Measurements from ENCODE around the gene SLX4IP.

Gene SLX4IP

GRCh38 chr20:10649080-10649796, 214.1 kb downstream of the SLX4IP start:
- Mint-ChIP-seq H3K27ac (no peak overlapping the region), H3K4me3 (no peak overlapping the region), H3K9me3 (ENCODE audit: low read depth) (no peaks in the 10 kb centered on the region), H3K4me1 (ENCODE audit: low read depth) (no peaks in the 10 kb centered on the region), H3K27me3 (peaks cover 6% of the 10 kb centered on the region), H3K36me3 (no peaks in the 10 kb centered on the region)

DNA sequence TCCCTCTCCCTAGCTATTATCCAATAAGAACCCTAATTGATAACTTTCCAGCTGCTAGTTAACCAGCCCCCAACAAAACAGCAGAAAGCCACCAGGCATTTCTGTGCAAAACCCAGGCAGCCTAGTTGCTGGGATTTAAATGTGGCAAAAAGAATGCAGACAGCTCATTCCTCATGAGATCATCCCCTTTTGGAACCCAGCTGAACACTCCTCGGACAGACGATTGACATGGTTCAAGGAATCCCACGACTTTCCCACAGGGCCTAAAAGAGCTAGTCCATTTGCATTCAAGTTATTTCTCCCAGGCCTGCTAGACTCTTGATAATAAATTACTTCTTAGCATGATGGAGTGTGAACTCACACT, 214.7 kb downstream of the SLX4IP start:
- Mint-ChIP-seq H3K36me3 (no peaks in the 10 kb centered on the region), H3K9me3 (ENCODE audit: low read depth) (no peaks in the 10 kb centered on the region), H3K27me3 (peaks cover 8% of the 10 kb centered on the region), H3K4me3 (no peak overlapping the region), H3K27ac (no peak overlapping the region), H3K4me1 (ENCODE audit: low read depth) (no peaks in the 10 kb centered on the region)

DNA sequence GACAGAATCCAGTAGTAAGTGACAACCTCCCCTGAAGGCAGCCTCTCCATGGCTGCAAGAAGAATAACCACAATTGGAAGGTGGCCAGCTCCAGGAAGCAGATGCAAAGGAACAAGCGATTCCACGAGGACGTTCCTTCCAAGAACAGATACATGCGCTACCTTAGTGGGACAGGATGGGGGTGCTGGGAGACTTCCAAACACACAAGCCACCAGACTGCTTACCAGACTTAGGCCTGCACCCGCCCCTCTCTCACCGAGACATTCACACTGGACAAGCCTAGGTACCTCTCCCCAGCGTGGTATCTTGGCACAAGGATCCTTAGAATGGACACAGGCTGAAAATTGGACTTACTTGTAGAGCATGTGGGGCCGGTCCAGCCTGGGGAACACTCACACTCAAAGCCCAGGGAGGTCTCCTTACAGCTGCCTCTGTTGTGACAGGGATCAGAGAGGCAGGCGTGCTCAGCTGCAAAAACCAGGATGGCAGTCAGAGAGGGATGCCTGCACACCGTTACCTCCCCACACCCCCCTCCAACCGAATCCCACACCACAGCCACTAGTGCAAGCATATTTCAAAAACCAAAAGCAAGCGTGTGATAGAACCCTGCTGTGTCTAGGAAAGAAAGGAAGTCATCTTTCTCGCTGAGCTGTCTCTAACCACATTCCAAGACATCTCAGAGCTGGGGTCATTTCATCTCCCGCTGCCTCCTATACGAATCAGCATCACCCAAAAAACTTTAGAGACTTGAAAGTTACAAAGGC, 216.3 kb downstream of the SLX4IP start:
- no peaks in the 10 kb centered on the region for H3K9me3 Mint-ChIP-seq (ENCODE audit: low read depth)
- no peak overlapping the region for H3K27ac Mint-ChIP-seq
- peaks cover 8% of the 10 kb centered on the region for H3K27me3 Mint-ChIP-seq
- no peaks in the 10 kb centered on the region for H3K4me1 Mint-ChIP-seq (ENCODE audit: low read depth)
- H3K36me3 Mint-ChIP-seq, result no peaks in the 10 kb centered on the region
- H3K4me3 Mint-ChIP-seq, result no peak overlapping the region

- Mint-ChIP-seq H3K9me3 (ENCODE audit: low read depth) (no peaks in the 10 kb centered on the region), H3K4me3 (no peak overlapping the region), H3K27ac (no peak overlapping the region), H3K4me1 (ENCODE audit: low read depth) (no peaks in the 10 kb centered on the region), H3K27me3 (peaks cover 8% of the 10 kb centered on the region), H3K36me3 (no peaks in the 10 kb centered on the region)
These were observed 217.1 kb downstream of the SLX4IP start for GRCh38 chr20:10652185-10652584.

DNA sequence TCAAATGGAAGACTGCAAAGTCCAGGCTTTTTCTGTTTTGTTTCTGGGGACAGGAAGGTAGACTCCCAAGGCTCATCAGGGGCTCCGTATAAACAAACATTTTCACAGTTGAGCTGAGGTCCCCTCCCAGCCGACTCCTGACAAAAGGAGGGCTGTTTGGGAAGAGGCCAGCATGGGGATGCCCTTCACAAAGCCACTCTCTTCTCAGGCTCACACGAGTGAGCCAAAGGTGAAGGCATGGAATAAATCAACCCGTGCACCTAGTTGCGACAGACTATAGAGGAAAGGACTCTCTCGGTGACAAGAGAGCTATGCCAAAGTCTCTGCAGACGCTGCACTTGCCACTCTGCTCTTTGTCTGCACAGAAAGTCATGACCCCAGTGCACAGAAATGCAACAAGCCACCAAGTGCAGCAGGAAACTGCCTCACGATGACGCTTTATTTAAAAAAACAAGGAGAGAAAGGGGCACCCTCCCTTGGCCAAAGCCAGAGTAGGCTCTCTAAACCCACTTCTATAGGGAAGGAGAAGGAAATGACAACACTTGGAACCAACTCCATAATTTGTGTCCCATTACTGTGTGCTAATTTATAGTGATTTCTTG, 217.7 kb downstream of the SLX4IP start:
- Mint-ChIP-seq H3K27me3 (peaks cover 10% of the 10 kb centered on the region), H3K36me3 (no peaks in the 10 kb centered on the region), H3K9me3 (ENCODE audit: low read depth) (no peaks in the 10 kb centered on the region), H3K27ac (no peak overlapping the region), H3K4me1 (ENCODE audit: low read depth) (no peaks in the 10 kb centered on the region), H3K4me3 (no peak overlapping the region)

DNA sequence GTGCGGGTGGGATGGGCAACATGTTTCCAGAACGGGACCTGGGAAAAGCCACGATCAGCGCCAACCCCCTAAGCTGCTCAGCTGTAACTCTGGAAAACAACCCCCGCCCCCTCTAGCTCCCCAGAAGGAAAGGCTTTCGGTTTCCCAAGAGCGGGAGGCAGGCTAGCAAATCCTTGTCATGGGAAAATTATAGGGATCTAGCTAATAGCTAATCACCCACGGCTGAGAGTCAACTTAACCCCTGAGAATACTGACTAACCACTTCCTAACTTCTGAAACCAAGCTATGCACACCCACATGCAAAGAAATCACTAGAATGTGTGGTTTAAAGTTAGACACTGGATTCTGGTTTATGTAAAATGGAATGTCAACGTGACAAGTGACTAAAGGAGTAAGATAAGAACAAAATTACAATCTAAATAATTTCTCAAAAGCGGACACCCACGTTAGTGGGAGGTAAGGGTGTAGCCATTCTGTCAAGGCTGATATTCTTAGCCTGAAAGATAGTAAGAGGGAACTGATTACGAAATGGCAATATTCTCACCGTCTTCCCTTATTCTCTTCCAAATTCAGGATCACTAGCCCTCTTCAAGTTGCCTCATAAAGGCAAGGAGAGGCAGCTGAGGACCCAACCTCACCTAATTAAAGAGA, 218.6 kb downstream of the SLX4IP start:
- Mint-ChIP-seq H3K27me3 (peaks cover 8% of the 10 kb centered on the region), H3K27ac (no peak overlapping the region), H3K9me3 (ENCODE audit: low read depth) (no peaks in the 10 kb centered on the region), H3K4me1 (ENCODE audit: low read depth) (no peaks in the 10 kb centered on the region), H3K36me3 (no peaks in the 10 kb centered on the region), H3K4me3 (no peak overlapping the region)

GRCh38 chr20:10654250-10654610, 219.1 kb downstream of the SLX4IP start:
- H3K27ac Mint-ChIP-seq, result no peak overlapping the region
- H3K27me3 Mint-ChIP-seq, result peaks cover 7% of the 10 kb centered on the region
- H3K9me3 Mint-ChIP-seq (ENCODE audit: low read depth), result no peaks in the 10 kb centered on the region

DNA sequence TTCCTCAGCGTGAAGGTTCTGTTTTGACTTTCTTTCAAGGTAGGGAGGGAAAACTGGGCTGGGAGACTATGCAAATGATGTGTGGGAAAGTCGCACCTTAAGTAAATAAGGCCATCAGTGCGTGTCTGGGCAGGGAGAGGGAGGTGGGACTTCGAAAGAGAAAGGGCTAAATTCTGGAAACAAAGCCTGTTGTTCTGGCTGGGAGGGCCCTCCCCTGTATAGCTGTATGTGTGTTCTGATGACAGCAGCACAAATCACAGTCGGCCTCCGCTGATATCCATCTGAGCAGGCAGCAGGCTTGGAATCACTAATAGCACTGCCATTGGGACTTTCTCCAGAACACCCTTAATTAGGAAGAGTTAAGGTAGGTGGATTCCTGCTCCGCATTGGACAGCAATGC, 219.5 kb downstream of the SLX4IP start:
- H3K27me3 Mint-ChIP-seq, result peaks cover 4% of the 10 kb centered on the region
- no peaks in the 10 kb centered on the region for H3K9me3 Mint-ChIP-seq (ENCODE audit: low read depth)
- H3K27ac Mint-ChIP-seq, result no peak overlapping the region
- no peaks in the 10 kb centered on the region for H3K4me1 Mint-ChIP-seq (ENCODE audit: low read depth)
- no peak overlapping the region for H3K4me3 Mint-ChIP-seq
- H3K36me3 Mint-ChIP-seq, result no peaks in the 10 kb centered on the region

More at GRCh38 chr20:10654250-10654610, 219.1 kb downstream of the SLX4IP start:
- H3K36me3 Mint-ChIP-seq, result no peaks in the 10 kb centered on the region
- H3K4me1 Mint-ChIP-seq (ENCODE audit: low read depth), result no peaks in the 10 kb centered on the region
- H3K4me3 Mint-ChIP-seq, result no peak overlapping the region

DNA sequence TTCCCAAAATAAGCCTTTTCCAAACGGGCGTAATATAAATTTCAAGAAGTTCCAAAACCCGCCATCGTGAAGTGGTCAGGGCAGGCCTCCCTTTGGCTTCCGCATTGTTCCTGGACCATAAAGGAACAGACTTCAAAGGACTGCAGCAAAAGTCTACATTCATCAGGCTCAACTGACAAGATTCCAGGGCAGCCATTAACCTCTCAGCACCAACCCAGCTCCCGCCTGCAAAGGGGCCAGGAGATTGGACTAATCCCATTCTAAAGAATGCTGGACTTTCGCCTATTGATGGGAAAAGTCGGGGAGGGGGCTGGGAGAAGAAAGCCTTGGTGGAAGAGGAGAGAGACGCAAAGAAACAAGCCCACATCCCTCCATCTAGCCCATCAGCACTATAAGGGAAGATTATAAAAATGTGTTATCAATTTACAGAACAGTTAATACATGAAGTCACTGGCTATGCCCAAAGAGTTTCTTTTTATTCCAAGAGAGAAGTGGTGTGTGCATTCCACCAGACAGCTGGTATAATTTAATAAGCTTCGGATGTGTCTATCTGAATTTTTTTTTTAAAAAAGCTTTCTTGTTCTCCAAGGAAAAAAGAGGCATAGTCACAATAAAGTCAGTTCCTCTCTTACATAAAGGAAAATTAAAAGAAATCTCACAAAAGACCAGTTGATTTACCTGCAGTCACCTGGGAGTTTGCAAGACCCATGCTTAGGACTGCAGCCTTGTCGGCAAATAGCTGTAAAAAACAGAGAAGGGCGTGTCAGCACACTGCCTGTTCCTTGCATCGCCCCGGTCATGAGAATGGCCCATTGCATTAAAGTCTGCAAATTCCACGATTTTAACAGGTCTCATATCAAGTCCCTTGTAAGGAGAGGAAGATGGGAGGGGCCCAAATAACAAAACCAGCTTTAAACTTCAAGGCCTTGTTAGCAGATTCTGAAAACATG, 220.9 kb downstream of the SLX4IP start:
- Mint-ChIP-seq H3K36me3 (no peaks in the 10 kb centered on the region), H3K4me1 (ENCODE audit: low read depth) (no peaks in the 10 kb centered on the region), H3K27me3 (peaks cover 4% of the 10 kb centered on the region), H3K4me3 (no peak overlapping the region), H3K9me3 (ENCODE audit: low read depth) (no peaks in the 10 kb centered on the region), H3K27ac (no peak overlapping the region)

GRCh38 chr20:10657453-10657852, 222.3 kb downstream of the SLX4IP start:
- no peaks in the 10 kb centered on the region for H3K9me3 Mint-ChIP-seq (ENCODE audit: low read depth)
- no peaks in the 10 kb centered on the region for H3K4me1 Mint-ChIP-seq (ENCODE audit: low read depth)
- no peak overlapping the region for H3K27ac Mint-ChIP-seq
- peaks cover 10% of the 10 kb centered on the region for H3K27me3 Mint-ChIP-seq
- H3K4me3 Mint-ChIP-seq, result no peak overlapping the region
- no peaks in the 10 kb centered on the region for H3K36me3 Mint-ChIP-seq

- Mint-ChIP-seq H3K4me3 (no peak overlapping the region), H3K27me3 (peaks cover 10% of the 10 kb centered on the region), H3K4me1 (ENCODE audit: low read depth) (no peaks in the 10 kb centered on the region), H3K36me3 (no peaks in the 10 kb centered on the region), H3K9me3 (ENCODE audit: low read depth) (no peaks in the 10 kb centered on the region), H3K27ac (no peak overlapping the region)
These were observed 223.1 kb downstream of the SLX4IP start for GRCh38 chr20:10658051-10658823.

GRCh38 chr20:10658876-10659632, 223.9 kb downstream of the SLX4IP start:
- Mint-ChIP-seq H3K27ac (no peak overlapping the region), H3K4me1 (ENCODE audit: low read depth) (no peaks in the 10 kb centered on the region), H3K27me3 (peaks cover 15% of the 10 kb centered on the region), H3K4me3 (no peak overlapping the region), H3K9me3 (ENCODE audit: low read depth) (no peaks in the 10 kb centered on the region), H3K36me3 (no peaks in the 10 kb centered on the region)
